ENCODE data around the gene SIRPA.

The SIRPA gene

DNA sequence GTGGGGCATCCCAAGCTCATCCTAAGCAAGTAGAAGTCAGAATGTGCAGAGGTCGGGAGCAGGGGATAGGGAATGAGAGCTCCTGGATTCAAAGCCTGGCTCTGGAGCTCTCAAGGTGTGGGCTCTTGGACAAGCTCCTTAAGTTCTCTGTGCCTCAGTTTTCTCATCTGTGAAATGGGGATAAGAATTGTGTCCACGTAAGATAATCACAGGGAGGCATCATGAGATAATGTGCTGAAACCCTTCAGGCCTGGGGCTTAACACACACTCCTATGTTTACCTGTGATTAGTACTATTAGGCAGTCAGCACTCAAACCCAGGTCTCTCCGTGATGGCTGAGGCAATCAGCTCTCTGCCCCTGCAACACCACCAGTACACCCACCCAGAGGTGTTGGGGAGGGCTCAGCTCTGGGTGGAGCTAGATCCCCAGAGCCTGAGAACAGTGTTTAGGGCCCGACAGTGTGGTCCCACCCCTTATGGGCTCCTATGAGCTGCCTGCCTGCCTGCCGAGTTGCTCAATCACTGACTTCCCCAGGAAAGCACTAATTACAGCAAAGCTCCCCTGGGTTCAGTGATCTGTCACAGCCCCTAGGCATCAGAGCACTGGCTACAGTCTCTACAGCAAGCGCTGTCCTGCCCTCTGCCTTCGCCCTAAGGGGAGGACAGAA, 6.3 kb upstream of the SIRPA start:
- peak; percentile 70 for DNase-seq

DNA sequence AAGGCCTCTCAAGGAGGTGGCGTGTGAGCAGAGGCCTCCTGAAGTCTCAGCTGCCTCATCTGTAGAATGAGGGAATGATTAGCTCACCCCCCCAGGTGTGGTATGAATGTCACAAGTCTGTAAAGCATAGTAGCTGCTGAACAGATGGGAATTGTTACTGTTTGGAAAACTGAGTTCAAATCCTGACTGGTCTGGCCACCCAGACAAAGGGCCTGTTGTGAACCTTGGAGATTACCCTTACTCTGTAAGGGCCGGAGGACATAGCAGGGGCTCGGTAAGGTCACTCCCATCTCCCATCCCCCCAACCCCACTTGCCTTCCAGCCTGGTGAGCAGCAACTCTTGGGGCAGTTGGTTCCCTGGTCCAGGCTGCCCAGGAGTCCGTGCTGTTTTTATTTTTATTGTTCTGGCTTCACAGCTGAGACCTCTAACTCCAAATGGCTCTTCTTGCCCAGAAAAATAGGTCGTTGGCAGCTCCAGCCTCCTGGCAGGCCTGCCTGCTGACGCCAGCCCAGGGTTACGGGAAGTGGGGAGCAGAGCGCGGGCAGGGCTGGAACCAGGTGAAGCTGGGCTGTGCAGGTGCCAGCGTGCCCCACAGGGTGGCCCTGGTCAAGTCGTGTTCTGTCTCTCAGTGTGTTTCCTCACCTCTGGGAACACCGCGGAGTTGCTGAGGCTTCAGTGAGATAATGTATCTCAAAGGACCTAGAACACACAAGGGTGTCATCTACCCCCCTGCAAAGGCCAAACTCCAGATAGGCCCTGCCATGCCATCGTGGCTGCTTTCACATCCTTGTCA, 4.5 kb upstream of the SIRPA start:
- no peak for DNase-seq

DNA sequence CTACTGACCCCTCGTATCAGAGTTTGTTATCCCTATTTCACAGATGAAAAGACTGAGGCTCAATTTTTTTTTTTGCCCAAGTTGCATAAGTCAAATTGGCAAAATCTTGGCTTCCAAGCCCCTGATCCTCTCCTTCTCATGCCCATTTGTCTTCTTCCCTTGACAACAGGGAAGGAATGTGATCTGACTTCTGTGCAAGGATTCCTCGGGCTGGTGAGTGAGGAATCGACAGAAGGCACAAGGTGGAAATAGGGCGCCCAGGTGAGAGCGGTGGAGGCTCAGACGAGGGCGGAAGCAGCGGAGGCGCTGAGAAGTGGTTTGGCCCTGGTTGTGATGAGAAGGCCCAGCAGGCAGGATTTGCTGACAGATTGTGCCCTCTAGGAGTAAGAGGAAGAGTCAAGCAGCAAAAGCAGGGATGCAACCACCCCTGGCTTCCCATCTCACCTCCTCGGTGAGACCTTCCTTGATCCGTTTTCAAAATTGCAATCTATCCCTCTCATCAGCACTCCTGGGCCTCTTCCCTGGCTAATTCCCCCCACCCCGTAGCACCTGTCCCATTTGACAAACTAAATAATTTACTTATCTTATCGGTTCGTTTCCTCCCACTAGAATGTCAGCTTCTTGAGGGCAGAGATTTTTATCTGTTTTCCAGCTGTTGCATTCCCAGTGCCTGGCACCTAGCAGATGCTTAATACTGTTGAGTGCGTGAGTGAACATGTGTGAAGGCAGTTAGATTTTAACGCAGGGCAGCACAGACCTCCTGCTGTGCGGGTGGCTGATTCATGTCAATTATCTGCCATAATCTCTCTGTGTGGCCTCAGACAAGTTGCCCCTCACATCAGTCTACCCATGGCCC, 3.7 kb upstream of the SIRPA start:
- DNase-seq: no peak

DNA sequence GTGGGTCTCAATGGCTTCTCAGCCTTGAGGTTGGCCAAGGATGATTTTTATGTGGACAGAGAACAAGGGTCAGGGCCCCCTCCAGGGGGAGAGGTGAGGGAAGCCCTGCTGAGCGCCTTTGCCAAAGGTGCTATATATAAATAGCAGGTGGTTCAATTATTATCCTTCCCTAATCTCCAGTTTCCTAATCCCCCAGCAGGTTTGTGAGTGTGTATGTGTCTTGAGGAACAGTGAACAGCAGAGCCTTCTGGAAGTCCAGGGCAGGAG, 3.2 kb upstream of the SIRPA start:
- DNase-seq: no peak

GRCh38 chr20:1893721-1894470, 1.3 kb upstream of the SIRPA start:
- peak; percentile 87 to 91 for DNase-seq

DNA sequence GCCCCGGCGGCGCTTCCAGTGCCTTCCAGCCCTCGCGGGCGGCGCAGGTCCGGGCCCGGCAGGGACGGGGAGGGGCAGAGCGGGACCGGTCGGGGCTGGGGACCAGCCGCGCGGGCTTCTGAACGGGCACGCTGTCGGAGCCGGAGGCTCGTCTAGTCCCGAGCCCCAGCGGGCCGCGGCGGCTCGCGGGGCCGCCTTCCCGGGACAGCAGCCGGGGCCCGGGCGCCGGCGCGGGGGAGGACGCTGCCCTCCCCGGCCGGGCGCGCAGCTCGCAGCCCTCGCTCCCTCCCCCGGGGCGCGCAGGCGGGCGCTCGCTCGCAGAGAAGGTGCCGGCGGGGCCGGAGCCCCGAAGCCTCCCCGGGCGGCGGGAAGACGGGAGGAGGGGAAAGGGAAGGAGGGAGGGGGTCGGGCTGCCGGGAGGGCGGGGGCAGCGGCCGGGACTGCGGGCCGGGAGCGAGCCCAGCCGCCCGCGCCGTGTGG, 696 bp upstream of the SIRPA start:
- DNase-seq: peak; percentile 17 to 44

- DNase-seq: peak; percentile 47 to 50
Measured at GRCh38 chr20:1895674-1896483, 672 bp downstream of the SIRPA start.

DNA sequence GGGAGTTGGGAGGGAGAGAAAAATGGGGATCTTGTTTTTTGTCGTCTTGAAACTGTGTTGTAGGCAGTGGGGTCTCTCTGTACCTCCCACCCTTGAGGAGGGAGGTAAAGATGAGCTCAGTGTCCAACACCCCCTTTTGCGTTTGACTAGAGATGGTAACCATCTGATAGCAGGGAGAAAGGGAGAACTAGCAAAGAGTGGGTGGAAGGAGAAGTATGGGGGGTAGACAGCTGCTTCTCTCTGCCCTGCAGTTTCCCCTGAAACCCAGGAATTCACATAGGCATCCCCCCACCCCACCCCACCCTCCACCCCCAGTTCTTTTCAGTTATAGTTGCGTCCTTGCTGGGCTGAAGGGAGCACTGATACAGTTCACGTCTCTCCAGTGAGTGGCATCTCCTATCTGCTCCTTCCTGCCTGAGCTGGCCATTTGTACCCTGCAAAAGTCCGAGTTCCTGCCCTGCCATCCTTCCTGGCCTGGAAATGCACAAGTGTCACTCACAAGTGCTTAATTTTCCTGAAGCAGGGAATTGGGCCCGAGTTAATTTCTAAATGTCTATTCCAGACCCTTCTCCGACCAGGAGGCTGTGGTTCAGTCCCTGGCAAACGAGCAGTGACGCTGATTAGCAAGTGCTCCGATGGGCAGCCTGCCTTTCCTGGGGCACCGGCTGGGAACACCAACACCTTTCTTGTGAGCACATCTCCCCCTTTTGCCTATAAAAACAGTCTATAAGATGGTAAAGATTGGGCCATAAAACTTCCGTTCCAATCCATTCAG, 1.5 kb downstream of the SIRPA start:
- DNase-seq: peak; percentile 76 to 86

DNA sequence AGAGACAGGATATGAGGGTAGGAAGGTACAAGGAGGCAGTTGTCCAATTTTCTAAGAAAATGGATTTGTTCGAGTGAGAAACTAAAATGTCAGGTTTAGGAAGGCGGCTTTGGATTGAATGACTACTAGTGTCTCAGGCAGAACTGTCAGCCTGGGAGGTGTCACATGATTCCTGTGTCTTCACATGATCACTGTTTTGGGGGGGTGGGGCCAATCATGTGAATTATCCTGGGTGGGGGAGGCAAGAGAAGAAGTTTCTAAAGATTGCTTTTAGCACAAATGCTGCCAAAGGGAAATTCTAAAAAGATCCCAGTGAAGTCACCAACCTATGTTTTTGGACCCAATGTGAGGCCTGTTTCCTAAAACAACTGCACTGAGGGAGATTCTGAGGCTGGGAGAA, 2.3 kb downstream of the SIRPA start:
- DNase-seq: peak; percentile 83 to 92

DNA sequence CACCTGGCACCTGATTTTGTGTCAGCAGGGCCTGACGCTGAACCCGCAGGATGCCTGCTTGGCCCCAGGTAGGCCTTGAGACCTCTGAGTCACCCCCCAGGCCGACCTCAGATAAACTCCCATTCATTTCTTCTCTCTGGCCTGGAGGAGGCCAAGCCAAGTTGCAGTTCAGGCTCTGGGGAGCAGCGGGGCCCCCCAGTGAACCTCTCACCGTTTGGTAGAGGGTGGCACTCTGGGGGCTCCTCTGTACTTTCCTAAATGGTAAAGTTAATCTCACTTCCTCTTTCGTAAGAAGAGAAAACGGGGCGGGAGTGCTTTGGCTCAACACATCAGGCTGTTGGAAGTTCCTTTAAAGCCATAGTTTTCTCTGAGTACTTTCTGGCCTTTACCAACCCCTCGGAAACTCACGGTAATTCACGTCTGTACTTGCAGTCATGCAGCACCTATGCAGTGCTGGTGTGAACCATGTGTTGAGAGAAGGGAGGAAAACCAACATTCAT, 2.8 kb downstream of the SIRPA start:
- peak; percentile 83 to 84 for DNase-seq

DNA sequence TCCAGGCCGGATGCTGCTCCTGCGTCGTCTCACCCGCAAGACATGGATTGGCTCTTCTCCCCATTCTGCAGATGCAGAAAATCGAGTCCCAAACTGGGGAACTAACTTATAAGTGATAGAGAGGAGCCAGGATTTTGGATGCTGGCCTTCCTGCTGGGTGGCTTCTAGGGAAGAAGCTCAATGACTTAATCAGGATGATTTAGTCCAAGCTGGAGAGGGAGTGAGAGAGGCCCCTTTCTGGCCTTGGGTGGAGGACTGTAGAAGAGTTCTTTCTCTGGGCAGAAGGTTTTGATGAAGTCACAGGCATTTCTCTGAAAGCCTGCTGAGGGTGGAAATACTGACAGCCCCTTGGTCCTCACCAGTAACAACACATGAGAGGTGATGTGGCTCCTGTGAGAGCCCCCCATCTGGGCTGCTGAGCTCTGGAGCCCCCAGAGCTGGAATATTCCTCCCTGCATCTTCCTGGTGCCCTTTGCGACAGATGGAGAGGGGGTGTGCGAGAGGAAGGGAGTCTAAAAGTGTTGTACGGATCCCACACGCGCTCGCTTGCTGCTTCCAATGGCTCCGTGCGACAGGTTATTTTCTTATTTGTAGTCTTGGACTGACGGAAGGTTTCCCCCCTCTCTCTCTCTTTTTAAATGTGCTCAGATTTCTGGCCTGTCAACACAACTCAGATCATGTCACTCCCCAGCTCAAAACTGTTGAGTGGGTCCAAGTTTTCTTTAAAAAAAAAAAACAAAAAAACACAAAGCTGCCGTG, 3.5 kb downstream of the SIRPA start:
- DNase-seq: no peak

DNA sequence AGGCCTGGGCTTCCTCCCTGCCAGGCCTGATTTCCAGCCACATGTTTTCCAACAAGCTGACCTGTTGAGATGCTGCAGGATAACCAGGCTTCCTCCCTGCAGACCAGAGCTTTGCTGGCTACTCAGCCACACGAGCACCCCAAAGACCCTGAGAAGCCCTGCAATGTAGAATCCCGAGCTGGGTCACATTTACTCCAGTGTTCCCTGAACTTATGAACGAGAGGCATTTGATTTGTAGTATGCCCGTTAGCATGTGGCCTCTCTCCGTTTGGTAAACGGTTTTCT, 4.0 kb downstream of the SIRPA start:
- no peak for DNase-seq

DNA sequence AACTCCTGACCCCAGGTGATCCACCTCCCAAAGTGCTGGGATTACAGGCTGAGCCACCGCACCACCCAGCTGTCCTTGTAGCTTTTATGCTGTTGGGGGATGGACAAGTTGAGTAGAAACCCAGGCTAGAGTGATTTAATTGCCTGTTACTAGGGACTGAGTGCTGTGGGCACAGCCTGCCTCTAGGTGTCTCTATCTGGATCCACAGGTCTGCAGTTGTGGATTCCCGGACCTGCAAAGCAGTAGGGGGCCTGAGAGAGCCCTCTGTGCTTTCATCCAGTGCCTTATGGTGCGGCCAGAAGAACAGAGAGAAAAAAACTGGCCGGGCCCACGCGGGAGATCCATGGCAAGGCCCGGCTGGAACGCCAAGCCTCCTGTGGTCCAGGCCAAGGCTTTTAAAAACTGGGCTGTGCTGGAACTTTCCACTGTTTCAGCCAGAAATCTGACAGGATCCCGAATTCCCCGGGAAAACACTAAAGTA, 5.2 kb downstream of the SIRPA start:
- DNase-seq: no peak

GRCh38 chr20:1901704-1902103, 6.5 kb downstream of the SIRPA start:
- no peak for DNase-seq

GRCh38 chr20:1902188-1902587, 7.0 kb downstream of the SIRPA start:
- DNase-seq: no peak

DNA sequence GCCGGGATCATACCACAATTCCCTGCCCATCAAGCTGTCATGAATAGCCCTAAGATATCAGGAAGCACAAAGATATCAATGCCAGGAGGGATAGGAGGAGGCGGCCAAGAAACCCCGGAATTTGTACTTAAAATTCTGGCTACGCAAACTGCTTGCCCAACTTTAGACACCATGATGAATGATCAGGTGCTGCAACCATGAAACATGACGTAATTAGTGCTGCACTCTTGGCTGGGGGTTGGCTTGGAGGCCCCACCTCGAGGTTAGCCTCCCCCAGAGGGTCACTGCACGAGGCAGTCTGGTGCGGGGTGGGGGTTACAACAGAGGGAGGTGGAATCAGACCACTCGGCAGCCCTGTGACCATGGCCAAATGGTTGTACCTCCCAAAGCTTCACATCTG, 8.9 kb downstream of the SIRPA start:
- peak in 1 of 2 donors; percentile 46 for DNase-seq

DNA sequence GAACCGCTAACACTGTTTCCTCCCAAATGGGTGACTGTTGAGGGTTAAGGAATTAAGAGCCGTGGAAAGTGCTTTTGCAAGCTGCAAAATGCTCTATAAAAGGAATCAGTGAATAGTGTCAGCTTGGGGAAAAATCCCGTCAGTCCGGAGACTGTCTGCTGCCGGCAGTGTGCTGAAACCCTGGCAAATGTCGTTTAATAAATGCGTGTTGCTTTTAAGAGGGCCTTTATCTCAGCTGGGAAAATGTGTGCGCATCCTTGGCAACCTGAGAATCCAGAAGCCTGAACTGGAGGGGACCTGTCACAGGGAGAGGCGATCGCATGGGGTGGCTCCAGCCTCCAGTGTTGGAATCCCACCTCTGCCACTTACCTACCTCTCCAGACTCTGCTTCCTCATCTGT, 9.8 kb downstream of the SIRPA start:
- no peak for DNase-seq

DNA sequence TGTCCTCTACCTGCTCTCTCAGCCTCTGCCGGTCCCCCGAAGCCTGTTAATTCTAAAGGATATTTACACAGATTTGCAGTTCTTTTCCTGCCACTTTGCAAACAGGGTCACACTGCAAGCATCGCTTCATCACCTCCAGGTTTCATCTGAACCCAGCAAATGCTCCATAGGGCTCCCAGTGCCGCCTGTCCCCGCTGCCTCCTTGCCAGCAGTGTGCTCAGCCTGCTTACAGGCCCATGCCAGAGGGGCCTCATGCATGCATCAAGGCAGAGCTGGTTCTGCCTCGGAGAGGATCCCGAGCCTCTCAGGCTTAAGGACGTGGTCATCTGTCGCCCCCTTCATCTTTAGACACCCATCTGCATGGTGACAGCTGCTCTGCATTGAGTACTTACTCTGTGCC, 10.5 kb downstream of the SIRPA start:
- DNase-seq: no peak

DNA sequence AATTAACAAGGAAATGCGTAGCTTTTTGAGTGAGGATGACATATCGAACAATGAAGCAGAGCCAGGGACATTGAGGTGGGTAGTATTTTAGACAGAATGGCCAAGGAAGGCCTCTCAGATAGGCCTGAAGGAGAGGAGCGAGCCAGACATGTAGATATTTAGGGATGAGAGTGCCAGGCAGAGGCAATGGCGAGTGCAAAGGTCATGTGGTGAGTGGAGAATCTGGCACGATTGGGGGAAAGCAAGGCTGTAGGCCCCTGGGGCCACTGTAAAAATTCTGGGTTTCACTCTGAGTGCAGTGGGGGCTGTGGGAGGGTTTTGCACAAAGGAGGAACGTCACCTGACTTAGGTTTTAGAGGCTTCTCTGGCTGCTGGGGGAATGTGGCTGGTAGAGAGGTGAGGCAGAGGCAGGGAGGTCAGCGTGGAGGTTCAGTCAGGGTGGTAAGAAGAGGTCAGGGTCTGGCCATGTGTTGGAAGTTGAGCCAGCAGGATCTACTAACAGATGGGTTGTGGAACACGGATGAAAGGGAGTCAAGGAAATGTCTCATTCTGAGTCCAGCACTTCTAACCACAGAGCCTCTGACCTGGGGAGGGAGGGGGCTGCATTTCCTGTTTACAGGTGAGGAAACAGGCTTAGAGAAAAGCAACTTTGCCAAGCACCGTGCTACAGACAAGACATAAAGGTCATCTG, 11.3 kb downstream of the SIRPA start:
- no peak for DNase-seq

DNA sequence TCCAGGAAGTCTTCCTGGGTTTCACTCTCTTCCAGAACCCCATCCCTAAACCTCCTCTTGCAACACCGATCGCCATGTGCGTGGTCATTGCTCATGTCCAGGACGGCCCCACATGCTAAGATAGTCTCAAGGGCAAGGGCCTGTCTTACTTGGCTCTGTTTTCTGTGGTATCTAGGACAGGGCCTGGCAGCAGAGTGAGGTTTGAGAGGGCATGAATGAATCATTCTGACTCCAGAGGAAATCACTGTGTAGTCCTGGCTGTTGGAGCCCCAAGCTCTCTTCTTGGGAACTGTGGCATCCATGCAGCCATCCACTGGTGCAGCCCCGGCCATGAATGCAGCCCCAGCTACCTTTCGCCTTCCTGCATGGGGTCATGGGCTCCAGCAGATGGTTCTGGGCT, 12.4 kb downstream of the SIRPA start:
- DNase-seq: no peak
